Ovary (tissue), 9 donors: ENCODE results near the gene HSDL1. TPM values are rescaled to one million over a fixed set of nuclear protein-coding genes. Genes with fewer than 3 reads are reported as not detected.
A peak's percentile ranks its signal among the peaks of the same experiment; 100 is the strongest.

ENCODE experiments used
- DNase-seq, 5 donors: peaks; one replicate each; pipeline ENCODE4 v3.0.0-alpha.2; 2019 to 2020
- H3K27ac ChIP-seq, 2 donors: fragments of 200-600 bp; one replicate each; pipeline versions ENCODE4 v1.5.1 to v1.8.0; 2019 to 2022
- H3K27me3 ChIP-seq: fragments of 200-600 bp; one replicate; pipeline ENCODE4 v1.8.0; 2022
- H3K36me3 ChIP-seq: fragments of 200-600 bp; sonication (generic); one replicate; pipeline ENCODE4 v1.5.1; 2019
- H3K4me1 ChIP-seq: one replicate; pipeline ENCODE4 v1.8.1; 2013; ENCODE audit warnings: mild to moderate bottlenecking, moderate library complexity; ENCODE audit not compliant: insufficient read depth
- H3K4me3 ChIP-seq: fragments of 200-600 bp; sonication (generic); one replicate; pipeline ENCODE4 v1.5.1; 2017
- H3K9me3 ChIP-seq, 2 donors: fragments of 200-600 bp in 1 of 2; sonication (generic) in 1 of 2; one replicate each; pipeline versions ENCODE4 v1.5.1 to v1.8.1; 2013 to 2019; ENCODE audit warnings: mild to moderate bottlenecking in 1 of 2, moderate library complexity in 1 of 2
- EP300 ChIP-seq: sonication (generic); formaldehyde crosslinking; IDR thresholded peaks from one replicate; pipeline ENCODE4 v1.6.1; 2017; ENCODE audit warnings: antibody characterized with exemption
- POLR2A ChIP-seq: fragments of 450-650 bp; IDR thresholded peaks from one replicate; pipeline ENCODE4 v1.6.1; 2017; ENCODE audit warnings: antibody characterized with exemption, mild to moderate bottlenecking, moderate library complexity
- WGBS, 3 donors: extraction: QIAGEN DNeasy Blood & Tissue Kit in 1 of 3; methylation state at CpG; one replicate each; pipeline versions ENCODE4 v1.1.5 to v1.1.7; 2013 to 2017; 5-methylcytosine and 5-hydroxymethylcytosine counted together
- intact Hi-C, 4 donors: fragments of 100-400 bp; cut with DNase I; formaldehyde crosslinking; loops; one replicate each; pipeline versions ENCODE4 v1.11.0 to v1.15.1; 2022 to 2023
- polyA plus RNA-seq, 2 donors: library from polyadenylated mRNA; stranded (reverse); fragments of 200-250 nt in 1 of 2; fragments of 350-450 nt in 1 of 2; fragmentation: Illumina TruSeq in 1 of 2; extraction: RNeasy Lipid Tissue Mini Kit (QIAGEN cat#74804) in 1 of 2; gene quantifications; one replicate each; pipeline ENCODE4 v1.2.3, GENCODE V29; 2013 to 2014
- total RNA-seq, 7 donors: library from RNA; depleted of rRNA in 2 of 7; stranded (reverse); fragments of >200 nt in 2 of 7; fragmentation: NEBNext Ultra II Directional in 3 of 7; extraction: Animal tissue kit (Norgen Biotek cat#: 25700) in 3 of 7; gene quantifications; one replicate each; pipeline versions ENCODE4 v1.1.0 to v1.2.4, GENCODE V29; 2016 to 2023
- TF ChIP-seq, protein P1 (sequence below), 3 donors: fragments of 450-650 bp in 2 of 3; fragments of 200-600 bp in 1 of 3; IDR thresholded peaks; one replicate each; pipeline versions ENCODE4 v1.5.1 to v1.8.0; 2016 to 2022; ENCODE audit warnings: antibody characterized with exemption in 3 of 3, mild to moderate bottlenecking in 1 of 3
- donor health status: DM: no; HTN: no; CAD: no; lungs with moderate emphysema.
- donor health status: DM: no; HTN: no; CAD: no.
- donor health status: Bipolar disorder and iron deficiency.
- donor health status: DM: yes; HTN: yes; CAD: no.
- donor health status: DM: no; HTN: no; CAD: no.
- donor health status: DM: yes; HTN: yes; CAD: no.

HSDL1 gene
- total and polyA plus RNA-seq, 9 donors = 17.5 to 34.1 (median 27.2) TPM

DNA sequence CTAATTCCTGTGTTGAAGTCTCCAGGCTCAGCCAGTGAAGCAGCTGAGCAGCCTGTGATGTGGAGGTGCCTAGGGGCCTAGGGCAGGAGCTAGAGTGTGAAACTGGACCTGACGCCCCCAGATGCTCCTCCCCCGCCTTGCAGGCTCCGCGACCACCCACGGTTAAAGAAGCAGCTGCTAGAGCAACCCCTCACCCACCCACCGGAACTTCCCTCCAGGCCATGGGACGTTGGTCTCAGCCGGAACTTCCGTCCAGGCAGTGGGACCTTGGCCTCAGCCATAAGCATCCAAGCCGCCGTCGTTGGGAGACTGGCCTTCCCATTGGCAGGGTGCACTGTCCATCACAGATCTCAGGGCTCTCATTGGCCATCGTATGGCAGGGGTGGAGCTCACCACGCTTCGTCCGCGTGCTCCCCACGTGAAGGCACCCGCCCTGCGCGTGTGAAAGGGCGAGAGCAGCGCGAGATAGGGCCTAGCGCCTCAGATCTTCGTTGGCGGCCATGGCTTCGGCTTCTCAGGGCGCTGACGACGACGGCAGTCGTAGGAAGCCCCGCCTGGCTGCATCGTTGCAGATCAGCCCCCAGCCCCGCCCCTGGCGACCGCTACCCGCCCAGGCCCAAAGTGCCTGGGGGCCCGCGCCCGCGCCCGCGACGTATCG lies 45.9 kb upstream of the HSDL1 start, which contains the start of gene ADAD2:
Gene ADAD2, plus strand, starts transcription at position 427 of the 658 bp plus-strand sequence. Its CDS starts 74 bp downstream, at position 501.
- TF ChIP-seq, protein P1, sequence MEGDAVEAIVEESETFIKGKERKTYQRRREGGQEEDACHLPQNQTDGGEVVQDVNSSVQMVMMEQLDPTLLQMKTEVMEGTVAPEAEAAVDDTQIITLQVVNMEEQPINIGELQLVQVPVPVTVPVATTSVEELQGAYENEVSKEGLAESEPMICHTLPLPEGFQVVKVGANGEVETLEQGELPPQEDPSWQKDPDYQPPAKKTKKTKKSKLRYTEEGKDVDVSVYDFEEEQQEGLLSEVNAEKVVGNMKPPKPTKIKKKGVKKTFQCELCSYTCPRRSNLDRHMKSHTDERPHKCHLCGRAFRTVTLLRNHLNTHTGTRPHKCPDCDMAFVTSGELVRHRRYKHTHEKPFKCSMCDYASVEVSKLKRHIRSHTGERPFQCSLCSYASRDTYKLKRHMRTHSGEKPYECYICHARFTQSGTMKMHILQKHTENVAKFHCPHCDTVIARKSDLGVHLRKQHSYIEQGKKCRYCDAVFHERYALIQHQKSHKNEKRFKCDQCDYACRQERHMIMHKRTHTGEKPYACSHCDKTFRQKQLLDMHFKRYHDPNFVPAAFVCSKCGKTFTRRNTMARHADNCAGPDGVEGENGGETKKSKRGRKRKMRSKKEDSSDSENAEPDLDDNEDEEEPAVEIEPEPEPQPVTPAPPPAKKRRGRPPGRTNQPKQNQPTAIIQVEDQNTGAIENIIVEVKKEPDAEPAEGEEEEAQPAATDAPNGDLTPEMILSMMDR (IDR thresholded peaks at IDR 0.05) = no peak
- 87 to 92% (median 91%) methylated on average over 44 to 47 of the region's 47 CpGs for WGBS, 3 donors
- Histone ChIP-seq H3K4me3 (no peak within 1 kb of the TSS), H3K9me3 (no peaks in the 10 kb centered on the region), H3K27ac (no peak within 1 kb of the TSS), H3K36me3 (no peaks in the 10 kb centered on the region), H3K4me1 (peaks cover 1% of the 10 kb centered on the region), H3K27me3 (no peaks in the 10 kb centered on the region)
- intact Hi-C loops = no loop called here
- DNase-seq = no peak

- Histone ChIP-seq H3K27ac (peak within 1 kb of the TSS; percentile 36 to 53), H3K9me3 (no peaks in the 10 kb centered on the region), H3K4me1 (peaks cover 9% of the 10 kb centered on the region), H3K27me3 (no peaks in the 10 kb centered on the region), H3K4me3 (peak within 1 kb of the TSS; percentile 82), H3K36me3 (no peaks in the 10 kb centered on the region)
- intact Hi-C loops = loop anchor here in 3 of 4 donors (5.0 to 10.0 kb wide), 3 partner anchors 102 to 235 kb away; partner anchors contain the start of genes NECAB2 (in 1 of the 3) and OSGIN1 (in 1 of the 3)
- TF ChIP-seq, protein P1 (IDR thresholded peaks at IDR 0.05) = peak; percentile 95 to 98 (median 97)
- no peak for TF ChIP-seq EP300
- TF ChIP-seq POLR2A = peak; percentile 24
- peak; percentile 87 to 96 (median 93) for DNase-seq
- WGBS, 3 donors = 2 to 4% (median 2%) methylated on average over 26 to 55 of the region's 55 CpGs
Observed at GRCh38 chr16:84186685-84187437, 41.9 kb upstream of the HSDL1 start, which contains the start of gene TAF1C. Gene TAF1C, minus strand, starts transcription at chr16:84187057. Its CDS starts 2,069 bp downstream, at chr16:84184988.

DNA sequence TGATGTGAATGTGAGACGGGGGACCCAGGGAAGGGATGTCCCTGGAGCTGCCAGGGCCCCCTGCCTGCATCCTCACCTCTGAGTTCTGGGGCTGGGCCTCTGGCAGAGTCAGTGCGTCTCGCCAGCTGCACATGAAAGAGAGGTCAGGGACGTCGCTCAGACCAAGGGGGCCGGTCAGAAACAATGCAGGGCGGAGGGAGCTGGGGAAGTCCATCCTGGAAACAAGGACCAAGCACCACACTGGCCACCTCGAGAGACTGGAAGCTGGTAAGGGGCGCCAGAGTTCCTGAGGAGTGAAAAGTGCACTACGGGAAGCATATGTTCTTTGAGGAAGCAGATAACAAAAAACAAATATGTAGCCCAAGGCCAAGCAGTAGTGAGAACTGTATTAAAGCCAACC lies 39.8 kb upstream of the HSDL1 start:
- Histone ChIP-seq H3K27ac (peak overlapping the region; percentile 21 to 53), H3K27me3 (no peaks in the 10 kb centered on the region), H3K9me3 (no peaks in the 10 kb centered on the region), H3K36me3 (no peaks in the 10 kb centered on the region), H3K4me3 (no peak overlapping the region), H3K4me1 (peaks cover 9% of the 10 kb centered on the region)
- DNase-seq = peak in 4 of 5 donors; percentile 44 to 74 (median 52)
- intact Hi-C loops = loop anchor here in 3 of 4 donors (5.0 to 10.0 kb wide), 5 partner anchors 100 to 298 kb away; partner anchors contain the start of genes NECAB2 (in 1 of the 3) and OSGIN1 (in 1 of the 3)
- WGBS, 3 donors = 7 to 31% (median 9%) methylated on average over 10 of the region's 10 CpGs
- no peak for TF ChIP-seq POLR2A
- TF ChIP-seq EP300 = no peak
- TF ChIP-seq, protein P1 (IDR thresholded peaks at IDR 0.05) = no peak

GRCh38 chr16:84183911-84184591 lies 39.1 kb upstream of the HSDL1 start:
- Histone ChIP-seq H3K9me3 (no peaks in the 10 kb centered on the region), H3K36me3 (no peaks in the 10 kb centered on the region), H3K4me1 (peaks cover 9% of the 10 kb centered on the region), H3K27me3 (no peaks in the 10 kb centered on the region), H3K27ac (peak overlapping the region; percentile 21 to 53), H3K4me3 (no peak overlapping the region)
- 32 to 61% (median 34%) methylated on average over 11 of the region's 11 CpGs for WGBS, 3 donors
- peak in 3 of 5 donors; percentile 33 to 59 (median 45) for DNase-seq
- TF ChIP-seq, protein P1 (IDR thresholded peaks at IDR 0.05) = peak in 2 of 3 donors; percentile 14 to 28
- TF ChIP-seq POLR2A (no peak), EP300 (no peak)
- intact Hi-C loops = loop anchor here in 3 of 4 donors (5.0 to 10.0 kb wide), 4 partner anchors 99 to 298 kb away; partner anchors contain the start of gene NECAB2 (in 1 of the 3)
